HS-27A (cell line): Measurements from ENCODE around the gene CENPL.
"Not testable (repeated sequence)": the region's sequence is repeated elsewhere in the genome, so short reads cannot be mapped to it uniquely, and the experiment has no call there.

Experiments used
- DNase-seq: peaks from one replicate; pipeline ENCODE4 v3.0.0-alpha.2; 2012; ENCODE audit warnings: low read depth, missing footprints

The CENPL gene

GRCh38 chr1:173824315-173825081, at the start of gene CENPL, which contains the start of gene DARS2:
CENPL (minus strand) TSS chr1:173824883; CDS start chr1:173811299, 13,584 bp downstream.
DARS2 (plus strand) TSS chr1:173824673; CDS start chr1:173825230, 557 bp downstream.
- DNase-seq = peak; percentile 88

GRCh38 chr1:173871500-173871899, 46.8 kb upstream of the CENPL start:
- DNase-seq = no peak

- DNase-seq = no peak
Measured at GRCh38 chr1:173871091-173871490, 46.4 kb upstream of the CENPL start.

GRCh38 chr1:173870252-173871075, 45.8 kb upstream of the CENPL start:
- no peak for DNase-seq

GRCh38 chr1:173869021-173869359, 44.3 kb upstream of the CENPL start:
- DNase-seq = no peak

GRCh38 chr1:173868266-173869020, 43.8 kb upstream of the CENPL start, which contains the start of gene ZBTB37:
ZBTB37 (plus strand) TSS chr1:173868380; CDS start chr1:173870226, 1,846 bp downstream.
- DNase-seq = no peak

GRCh38 chr1:173867753-173868265, 43.1 kb upstream of the CENPL start, which contains the start of gene GAS5:
GAS5 (minus strand) TSS chr1:173867989.
- DNase-seq = peak; percentile 97

- DNase-seq = no peak
Measured at GRCh38 chr1:173867141-173867752, 42.6 kb upstream of the CENPL start.

- no peak for DNase-seq
Measured at GRCh38 chr1:173866413-173867115, 41.9 kb upstream of the CENPL start.

GRCh38 chr1:173865468-173866164, 40.9 kb upstream of the CENPL start:
- no peak for DNase-seq

- DNase-seq = no peak
Measured at GRCh38 chr1:173864179-173864867, 39.6 kb upstream of the CENPL start.

GRCh38 chr1:173863224-173864161, 38.8 kb upstream of the CENPL start:
- DNase-seq = no peak

- no peak for DNase-seq
Measured at GRCh38 chr1:173862769-173863223, 38.1 kb upstream of the CENPL start.

GRCh38 chr1:173862146-173862768, 37.6 kb upstream of the CENPL start:
- DNase-seq = not testable (repeated sequence)

GRCh38 chr1:173861731-173862145, 37.1 kb upstream of the CENPL start:
- DNase-seq = no peak

- no peak for DNase-seq
Measured at GRCh38 chr1:173860065-173860464, 35.4 kb upstream of the CENPL start.

GRCh38 chr1:173859547-173859946, 34.9 kb upstream of the CENPL start:
- DNase-seq = not testable (repeated sequence)
